Loucy (cell line): ENCODE measurements around the gene TRAPPC12.

Source experiments
- H2AFZ ChIP-seq: fragments of 200-600 bp; sonication (generic); 2 replicates; pipeline ENCODE4 v1.6.0; 2016; ENCODE audit warnings: antibody characterized with exemption, mild to moderate bottlenecking, low read length, moderate library complexity
- H3F3A ChIP-seq: fragments of 200-600 bp; 2 replicates; pipeline ENCODE4 v1.6.0; 2016; ENCODE audit warnings: antibody characterized with exemption, low read depth, mild to moderate bottlenecking
- H3K27me3 ChIP-seq: fragments of 200-600 bp; sonication (generic); 2 replicates; pipeline ENCODE4 v1.6.1; 2014; ENCODE audit warnings: low read length, mild to moderate bottlenecking; ENCODE audit not compliant: insufficient read depth, poor library complexity, severe bottlenecking
- H3K36me3 ChIP-seq: fragments of 200-600 bp; sonication (generic); 2 replicates; pipeline ENCODE4 v1.6.1; 2016; ENCODE audit warnings: low read length; ENCODE audit not compliant: insufficient read depth
- H3K4me1 ChIP-seq: fragments of 200-600 bp; sonication (generic); 2 replicates; pipeline ENCODE4 v1.5.1; 2014; ENCODE audit warnings: low read length, mild to moderate bottlenecking; ENCODE audit not compliant: insufficient read depth, poor library complexity, severe bottlenecking
- H3K4me2 ChIP-seq: fragments of 200-600 bp; sonication (generic); 2 replicates; pipeline ENCODE4 v1.6.0; 2014; ENCODE audit warnings: antibody characterized with exemption, low read length, low read depth, mild to moderate bottlenecking; ENCODE audit not compliant: poor library complexity, severe bottlenecking
- H3K4me3 ChIP-seq: fragments of 200-600 bp; sonication (generic); 2 replicates; pipeline ENCODE4 v1.5.1; 2014; ENCODE audit warnings: low read length, mild to moderate bottlenecking, mixed read lengths; ENCODE audit not compliant: poor library complexity, severe bottlenecking
- H3K79me2 ChIP-seq: fragments of 200-600 bp; sonication (generic); 2 replicates; pipeline ENCODE4 v1.6.1; 2014; ENCODE audit warnings: low read length; ENCODE audit not compliant: insufficient read depth
- H3K9ac ChIP-seq: fragments of 200-600 bp; sonication (generic); 2 replicates; pipeline ENCODE4 v1.6.0; 2014; ENCODE audit warnings: mild to moderate bottlenecking, low read depth, low read length, moderate library complexity; ENCODE audit not compliant: poor library complexity, severe bottlenecking
- H3K9me2 ChIP-seq: fragments of 200-600 bp; sonication (generic); replicated peaks from 2 replicates; pipeline ENCODE4 v1.6.1; 2016; ENCODE audit warnings: low read depth, low read length, mixed read lengths
- H3K9me3 ChIP-seq: fragments of 200-600 bp; sonication (generic); 2 replicates; pipeline ENCODE4 v1.6.1; 2014; ENCODE audit warnings: mild to moderate bottlenecking, antibody characterized with exemption, low read length, low read depth; ENCODE audit not compliant: insufficient read depth
- H4K20me1 ChIP-seq: fragments of 200-600 bp; sonication (generic); 2 replicates; pipeline ENCODE4 v1.6.0; 2014; ENCODE audit warnings: antibody characterized with exemption, low read length, mild to moderate bottlenecking; ENCODE audit not compliant: insufficient read depth, poor library complexity, severe bottlenecking
- EZH2phosphoT487 ChIP-seq: fragments of 200-600 bp; IDR thresholded peaks from 2 replicates; pipeline ENCODE4 v1.6.1; 2018; ENCODE audit warnings: antibody characterized with exemption, mild to moderate bottlenecking, moderate library complexity, borderline replicate concordance
- TF ChIP-seq, protein P1 (sequence below): fragments of 200-600 bp; sonication (generic); conservative IDR thresholded peaks from 2 replicates; pipeline ENCODE4 v1.5.1; 2014; ENCODE audit warnings: mild to moderate bottlenecking, antibody characterized with exemption, low read length

TRAPPC12 gene

DNA sequence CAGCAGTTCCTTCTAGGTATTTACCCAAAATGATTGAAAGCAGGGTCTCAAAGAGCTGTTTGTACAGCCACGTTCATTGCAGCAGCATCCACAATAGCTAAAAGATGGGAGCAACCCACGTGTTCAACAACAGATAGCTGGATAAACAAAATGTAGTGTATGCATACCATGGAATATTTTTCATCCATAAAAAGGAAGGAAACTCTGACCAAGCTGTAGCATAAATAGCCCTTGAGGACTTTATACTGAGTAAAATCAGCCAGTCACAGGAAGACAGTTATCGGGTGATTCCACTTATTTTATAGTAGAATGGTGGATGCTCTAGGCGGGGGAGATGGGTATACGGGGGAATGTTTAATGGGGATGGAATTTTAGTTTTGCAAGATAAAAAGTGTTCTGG is 7.5 kb downstream of the TRAPPC12 start:
- H3K36me3 ChIP-seq, result peaks cover 22% of the 10 kb centered on the region; the same call in 1 of the 2 replicates
- H3K4me2 ChIP-seq, result no peak overlapping the region

DNA sequence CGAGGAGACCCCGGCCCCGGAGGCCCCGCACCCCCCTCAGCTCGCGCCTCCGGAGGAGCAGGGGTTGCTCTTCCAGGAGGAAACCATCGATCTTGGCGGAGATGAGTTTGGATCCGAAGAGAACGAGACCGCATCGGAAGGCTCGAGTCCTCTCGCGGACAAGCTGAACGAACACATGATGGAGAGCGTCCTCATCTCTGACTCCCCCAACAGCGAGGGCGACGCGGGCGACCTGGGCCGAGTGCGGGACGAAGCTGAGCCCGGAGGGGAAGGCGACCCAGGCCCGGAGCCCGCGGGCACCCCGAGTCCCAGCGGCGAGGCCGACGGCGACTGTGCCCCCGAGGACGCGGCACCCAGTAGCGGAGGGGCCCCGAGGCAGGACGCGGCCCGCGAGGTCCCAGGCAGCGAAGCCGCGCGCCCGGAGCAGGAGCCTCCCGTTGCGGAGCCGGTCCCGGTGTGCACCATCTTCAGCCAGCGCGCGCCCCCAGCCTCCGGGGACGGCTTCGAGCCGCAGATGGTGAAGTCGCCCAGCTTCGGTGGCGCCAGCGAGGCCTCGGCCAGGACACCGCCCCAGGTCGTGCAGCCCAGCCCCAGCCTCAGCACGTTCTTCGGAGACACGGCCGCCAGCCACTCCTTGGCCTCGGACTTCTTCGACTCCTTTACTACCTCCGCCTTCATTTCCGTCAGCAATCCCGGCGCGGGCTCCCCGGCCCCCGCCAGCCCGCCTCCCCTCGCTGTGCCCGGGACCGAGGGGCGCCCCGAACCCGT is 8.3 kb downstream of the TRAPPC12 start:
- H3K4me1 ChIP-seq, result peaks cover 15% of the 10 kb centered on the region
- H3K79me2 ChIP-seq, result peaks cover 10% of the 10 kb centered on the region; the same call in 1 of the 2 replicates
- no peaks in the 10 kb centered on the region for H3K27me3 ChIP-seq
- H3K9ac ChIP-seq, result no peak overlapping the region
- peaks cover 22% of the 10 kb centered on the region; the same call in 1 of the 2 replicates for H3K36me3 ChIP-seq
- no peak overlapping the region for H3K4me3 ChIP-seq
- no peak overlapping the region for H3K4me2 ChIP-seq
- no peaks in the 10 kb centered on the region for H3K9me3 ChIP-seq
- TF ChIP-seq, protein P1, sequence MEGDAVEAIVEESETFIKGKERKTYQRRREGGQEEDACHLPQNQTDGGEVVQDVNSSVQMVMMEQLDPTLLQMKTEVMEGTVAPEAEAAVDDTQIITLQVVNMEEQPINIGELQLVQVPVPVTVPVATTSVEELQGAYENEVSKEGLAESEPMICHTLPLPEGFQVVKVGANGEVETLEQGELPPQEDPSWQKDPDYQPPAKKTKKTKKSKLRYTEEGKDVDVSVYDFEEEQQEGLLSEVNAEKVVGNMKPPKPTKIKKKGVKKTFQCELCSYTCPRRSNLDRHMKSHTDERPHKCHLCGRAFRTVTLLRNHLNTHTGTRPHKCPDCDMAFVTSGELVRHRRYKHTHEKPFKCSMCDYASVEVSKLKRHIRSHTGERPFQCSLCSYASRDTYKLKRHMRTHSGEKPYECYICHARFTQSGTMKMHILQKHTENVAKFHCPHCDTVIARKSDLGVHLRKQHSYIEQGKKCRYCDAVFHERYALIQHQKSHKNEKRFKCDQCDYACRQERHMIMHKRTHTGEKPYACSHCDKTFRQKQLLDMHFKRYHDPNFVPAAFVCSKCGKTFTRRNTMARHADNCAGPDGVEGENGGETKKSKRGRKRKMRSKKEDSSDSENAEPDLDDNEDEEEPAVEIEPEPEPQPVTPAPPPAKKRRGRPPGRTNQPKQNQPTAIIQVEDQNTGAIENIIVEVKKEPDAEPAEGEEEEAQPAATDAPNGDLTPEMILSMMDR, result no peak
- TF ChIP-seq EZH2phosphoT487, result no peak
- H4K20me1 ChIP-seq, result no peaks in the 10 kb centered on the region
- no peaks in the 10 kb centered on the region for H3K9me2 ChIP-seq
- H3F3A ChIP-seq, result peaks cover 6% of the 10 kb centered on the region
- no peak overlapping the region for H2AFZ ChIP-seq

More for the DNA sequence above, 7.5 kb downstream of the TRAPPC12 start:
- H2AFZ ChIP-seq, result no peak overlapping the region
- no peak overlapping the region for H3K4me3 ChIP-seq
- H3K9ac ChIP-seq, result no peak overlapping the region
- no peak for TF ChIP-seq EZH2phosphoT487
- TF ChIP-seq, protein P1, result no peak
- H3K4me1 ChIP-seq, result peaks cover 15% of the 10 kb centered on the region
- H3K9me3 ChIP-seq, result no peaks in the 10 kb centered on the region
- no peaks in the 10 kb centered on the region for H4K20me1 ChIP-seq
- H3K79me2 ChIP-seq, result peaks cover 10% of the 10 kb centered on the region; the same call in 1 of the 2 replicates
- H3F3A ChIP-seq, result peaks cover 6% of the 10 kb centered on the region
- no peaks in the 10 kb centered on the region for H3K27me3 ChIP-seq
- H3K9me2 ChIP-seq, result no peaks in the 10 kb centered on the region

DNA sequence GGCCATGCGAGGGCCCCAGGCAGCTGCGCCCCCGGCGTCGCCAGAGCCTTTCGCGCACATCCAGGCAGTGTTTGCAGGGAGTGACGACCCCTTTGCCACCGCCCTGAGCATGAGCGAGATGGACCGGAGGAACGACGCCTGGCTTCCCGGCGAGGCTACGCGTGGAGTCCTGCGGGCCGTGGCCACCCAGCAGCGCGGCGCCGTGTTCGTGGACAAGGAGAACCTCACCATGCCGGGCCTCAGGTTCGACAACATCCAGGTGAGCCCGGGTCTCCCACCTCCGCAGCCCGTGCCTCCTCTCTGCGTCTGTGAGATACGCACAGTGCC is 8.9 kb downstream of the TRAPPC12 start:
- no peaks in the 10 kb centered on the region for H3K9me2 ChIP-seq
- H3F3A ChIP-seq, result peaks cover 6% of the 10 kb centered on the region
- peaks cover 10% of the 10 kb centered on the region; the same call in 1 of the 2 replicates for H3K79me2 ChIP-seq
- TF ChIP-seq, protein P1, result no peak
- TF ChIP-seq EZH2phosphoT487, result no peak
- no peak overlapping the region for H3K4me3 ChIP-seq
- no peak overlapping the region for H2AFZ ChIP-seq
- no peaks in the 10 kb centered on the region for H3K9me3 ChIP-seq
- H3K9ac ChIP-seq, result no peak overlapping the region
- peaks cover 15% of the 10 kb centered on the region for H3K4me1 ChIP-seq
- no peaks in the 10 kb centered on the region for H3K27me3 ChIP-seq
- no peaks in the 10 kb centered on the region for H4K20me1 ChIP-seq
- peaks cover 22% of the 10 kb centered on the region; the same call in 1 of the 2 replicates for H3K36me3 ChIP-seq
- H3K4me2 ChIP-seq, result no peak overlapping the region
